Activated CD8-positive, alpha-beta memory T cell treated with anti-CD3 and anti-CD28 coated beads for 48 hours (primary cell): ENCODE measurements around the gene ATRIP.

Experiments used
- DNase-seq, 3 experiments: peaks; one replicate each; pipeline ENCODE4 v3.0.0-alpha.2; 2020; ENCODE audit warnings: low read depth in 2 of 3, low spot score in 2 of 3

The ATRIP gene

DNA sequence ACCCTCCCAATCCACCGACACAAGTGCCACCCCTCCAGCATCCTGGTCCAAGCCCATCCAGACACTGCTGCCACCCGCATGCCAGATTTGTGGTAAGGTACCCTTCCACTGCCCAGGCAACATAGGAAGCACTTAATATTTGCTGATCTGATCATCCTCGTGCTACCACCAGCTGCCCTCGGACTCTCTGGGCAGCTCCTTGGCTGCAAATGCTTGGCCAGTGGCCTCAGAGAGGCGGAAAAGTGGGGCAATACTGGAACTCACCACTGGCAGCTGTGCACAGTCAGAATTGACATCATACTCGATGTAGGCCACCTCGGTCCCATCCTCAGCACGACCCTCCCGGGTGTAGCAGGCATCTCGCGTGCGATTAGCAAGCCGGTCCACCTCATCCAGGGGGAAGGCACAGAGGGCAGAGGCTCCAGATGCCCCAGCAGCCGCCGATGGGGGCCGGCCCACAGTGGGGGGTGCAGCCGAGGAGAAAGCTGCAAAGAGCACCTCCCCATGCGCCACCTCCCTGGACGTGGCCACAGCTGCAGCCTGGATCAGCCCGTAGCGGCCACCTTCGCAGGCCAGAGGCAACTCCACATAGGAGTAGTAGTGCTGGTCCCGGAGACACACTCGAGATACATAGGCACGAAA lies 23.2 kb upstream of the ATRIP start:
- no peak for DNase-seq

DNA sequence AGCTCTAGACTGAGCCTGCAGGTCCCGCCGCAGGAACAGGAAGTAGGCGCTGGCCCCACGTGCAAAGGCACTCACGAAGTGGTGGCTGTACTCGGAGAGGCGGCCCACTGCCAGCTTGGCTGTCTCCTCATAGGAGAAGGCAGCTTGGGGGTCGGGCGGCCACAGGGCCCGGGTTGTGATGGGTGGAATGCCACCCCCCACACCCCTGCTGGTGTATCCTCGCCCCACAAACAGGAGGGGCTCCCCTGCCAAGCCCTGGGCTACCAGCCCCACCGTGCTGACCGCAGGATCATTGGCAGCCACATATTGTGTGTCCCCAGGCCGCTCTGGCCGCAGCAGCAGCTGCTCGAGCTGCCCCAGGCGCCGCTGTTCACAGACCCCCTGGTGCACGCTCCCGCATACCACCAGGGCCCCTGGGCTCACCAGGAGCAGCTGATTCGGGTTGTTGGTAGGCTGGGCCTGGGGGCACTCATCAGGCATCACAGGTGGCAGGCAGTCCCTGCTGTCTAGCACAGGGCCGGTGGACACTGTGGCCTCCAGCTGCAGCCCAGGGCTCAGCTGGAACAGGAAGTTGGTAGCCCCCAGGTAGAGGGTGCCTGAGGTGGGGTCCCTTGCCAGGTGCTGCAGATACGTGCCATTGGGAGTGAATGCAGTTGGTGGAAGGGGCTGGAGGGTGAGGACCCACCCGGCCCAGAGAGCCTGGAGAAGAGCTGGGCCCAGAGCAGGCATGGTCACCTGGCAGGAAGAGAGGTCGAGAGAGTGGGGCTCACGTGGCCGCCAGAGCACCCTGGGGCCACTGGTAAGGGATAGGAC lies 22.4 kb upstream of the ATRIP start:
- no peak for DNase-seq

DNA sequence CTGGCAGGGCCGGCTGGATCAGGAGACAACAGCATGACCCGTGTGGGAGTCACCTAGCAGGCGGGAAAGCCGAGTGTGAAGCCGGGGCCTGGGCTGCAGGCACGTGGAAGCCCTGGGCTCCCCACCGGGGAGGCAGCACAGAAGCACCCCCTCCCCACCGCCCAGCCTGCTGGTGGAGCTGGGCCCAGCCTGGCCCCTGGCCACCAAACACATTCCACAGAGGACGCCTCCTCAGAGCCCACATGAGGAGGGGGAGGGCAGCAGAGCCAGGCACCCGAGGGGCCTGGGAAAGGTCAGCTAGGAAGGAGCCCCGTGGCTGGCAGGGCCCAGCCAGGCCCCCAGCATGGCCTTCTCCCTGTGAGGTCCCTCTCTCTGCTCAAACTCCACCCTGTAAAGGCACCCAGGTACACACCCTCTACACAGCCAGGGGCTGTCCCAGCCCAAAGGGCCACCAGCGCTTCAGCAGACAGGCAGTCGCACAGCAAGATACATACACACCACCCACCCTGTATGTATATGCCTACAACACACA lies 21.2 kb upstream of the ATRIP start:
- no peak for DNase-seq

DNA sequence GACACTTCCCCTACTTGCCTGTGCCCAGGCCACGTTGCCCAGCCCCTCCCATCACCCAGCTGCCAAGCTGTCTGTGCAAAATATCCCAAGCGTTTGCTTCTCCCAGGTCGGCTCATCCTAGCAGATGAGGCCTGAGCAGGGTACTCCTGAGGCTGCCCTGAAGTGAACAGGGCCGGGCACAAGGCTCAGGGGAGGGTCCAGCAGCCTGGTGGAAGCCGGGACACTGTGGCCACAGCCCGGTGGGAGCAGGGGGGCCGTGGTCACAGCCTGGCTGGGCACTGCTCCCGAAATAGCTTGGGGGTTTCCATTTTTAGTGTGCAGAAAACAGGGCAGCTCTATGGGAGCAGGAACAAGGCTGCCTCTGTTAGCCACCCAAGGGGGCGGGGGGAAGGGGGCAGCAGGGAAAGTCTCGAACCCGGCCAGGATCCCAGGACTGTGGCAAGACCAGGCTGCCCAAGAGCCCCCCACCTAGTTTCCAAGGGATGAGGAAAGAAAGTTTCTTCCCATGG lies 20.1 kb upstream of the ATRIP start:
- no peak for DNase-seq

DNA sequence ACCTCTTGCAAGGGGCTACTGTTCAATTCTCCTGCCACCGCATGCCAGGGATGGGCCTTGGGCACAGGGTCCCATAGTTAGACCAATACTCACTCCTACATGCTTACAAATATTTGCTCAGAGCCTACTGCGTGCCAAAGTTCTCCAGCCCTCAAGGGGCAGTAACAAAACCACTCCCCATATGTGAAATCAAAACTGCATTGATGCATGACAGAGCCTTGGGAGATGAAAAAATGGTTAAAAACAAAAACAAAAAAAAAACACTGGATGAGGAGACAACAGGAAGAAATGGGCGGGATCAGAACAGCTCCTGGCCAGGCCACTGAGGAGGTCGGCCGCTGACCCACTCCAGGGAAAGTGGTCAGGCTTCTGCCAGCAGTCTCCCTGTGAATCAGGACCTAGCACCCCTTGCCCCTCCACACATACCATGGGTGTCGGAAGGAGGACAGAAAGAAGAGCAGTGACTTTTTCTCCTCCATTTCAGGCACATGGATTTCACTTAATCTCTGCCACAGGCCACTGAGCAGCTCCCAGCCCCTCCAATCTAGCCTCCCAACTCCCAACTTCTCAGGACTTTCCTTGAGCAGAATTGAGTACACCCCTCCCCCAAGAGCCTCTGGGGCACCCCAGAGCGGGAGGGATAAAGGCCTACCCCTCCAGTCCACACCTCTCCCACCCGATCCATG lies 19.4 kb upstream of the ATRIP start:
- DNase-seq: no peak

DNA sequence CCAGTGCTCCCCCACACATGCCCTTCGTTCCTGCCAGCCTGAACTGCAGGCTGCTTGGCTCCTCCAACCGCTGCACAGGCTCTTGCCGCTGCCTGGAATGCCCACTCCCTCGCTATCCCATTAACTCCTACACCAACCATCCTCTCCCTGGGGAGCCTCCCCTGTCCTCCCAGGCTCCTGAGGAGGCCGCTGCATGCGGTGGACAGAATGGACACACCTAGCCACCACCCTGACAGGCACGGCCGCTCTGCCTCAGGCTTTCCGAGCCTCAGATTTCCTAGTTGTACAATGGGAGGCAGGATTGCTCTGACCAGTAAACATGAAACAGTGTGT lies 18.9 kb upstream of the ATRIP start:
- no peak for DNase-seq

DNA sequence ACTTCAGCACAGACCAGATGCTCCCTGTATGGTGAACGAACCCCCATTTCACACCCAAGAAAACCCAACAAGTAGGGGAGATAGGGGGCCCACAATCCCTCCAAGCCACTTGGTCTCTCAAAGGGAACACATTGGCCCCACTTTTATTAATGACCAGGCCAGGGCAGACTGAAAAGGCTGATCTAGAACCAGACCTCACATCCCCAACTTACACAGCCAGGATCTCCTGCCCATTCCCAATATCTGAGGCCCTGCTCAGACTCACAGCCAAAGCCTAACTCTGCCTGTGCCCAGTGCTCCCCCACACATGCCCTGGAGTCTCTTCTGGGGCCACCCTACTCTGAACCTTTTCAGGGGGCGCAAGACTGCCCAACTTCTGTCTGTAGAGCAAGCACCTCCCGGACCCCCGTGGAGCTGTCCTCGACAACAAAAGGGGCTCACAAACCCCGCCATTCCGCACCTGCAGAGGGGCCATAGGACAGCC lies 18.4 kb upstream of the ATRIP start:
- no peak for DNase-seq

DNA sequence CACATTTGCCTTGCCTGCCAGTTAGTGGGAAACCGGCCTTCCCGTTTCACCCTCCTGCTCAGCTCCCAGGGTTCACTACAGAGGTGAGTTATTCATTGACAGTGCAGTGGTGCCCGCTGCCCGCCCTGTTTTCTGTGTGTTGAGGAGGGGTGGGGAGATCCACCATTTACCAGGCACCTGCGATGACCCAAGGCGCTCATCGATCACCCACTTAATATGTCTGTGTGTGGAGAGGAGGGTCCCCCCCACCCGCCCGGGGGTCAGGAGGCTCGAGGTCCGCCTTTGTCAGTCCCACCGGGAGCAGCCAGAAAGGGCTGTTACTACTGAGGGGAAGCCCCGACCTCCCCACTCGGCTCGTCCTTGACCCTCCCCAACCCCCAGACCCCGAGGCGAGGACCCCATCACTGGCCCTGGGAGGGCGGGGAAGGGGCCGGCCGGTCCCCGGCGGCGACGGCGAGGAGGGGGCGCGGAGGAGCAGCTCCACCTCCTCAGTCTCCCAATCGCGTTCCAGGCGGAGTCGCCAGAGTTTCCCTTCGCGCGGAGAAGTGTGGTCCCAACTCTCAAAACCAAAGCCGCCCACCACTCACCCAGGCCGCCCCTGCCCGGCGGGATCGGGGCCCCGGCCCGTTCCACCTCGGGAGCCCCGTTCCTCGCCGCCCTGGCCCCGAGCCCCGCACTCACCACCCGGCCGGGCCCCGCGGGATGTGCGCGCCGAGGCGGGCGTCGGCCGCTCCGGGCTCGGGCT lies 17.8 kb upstream of the ATRIP start:
- DNase-seq: no peak

DNA sequence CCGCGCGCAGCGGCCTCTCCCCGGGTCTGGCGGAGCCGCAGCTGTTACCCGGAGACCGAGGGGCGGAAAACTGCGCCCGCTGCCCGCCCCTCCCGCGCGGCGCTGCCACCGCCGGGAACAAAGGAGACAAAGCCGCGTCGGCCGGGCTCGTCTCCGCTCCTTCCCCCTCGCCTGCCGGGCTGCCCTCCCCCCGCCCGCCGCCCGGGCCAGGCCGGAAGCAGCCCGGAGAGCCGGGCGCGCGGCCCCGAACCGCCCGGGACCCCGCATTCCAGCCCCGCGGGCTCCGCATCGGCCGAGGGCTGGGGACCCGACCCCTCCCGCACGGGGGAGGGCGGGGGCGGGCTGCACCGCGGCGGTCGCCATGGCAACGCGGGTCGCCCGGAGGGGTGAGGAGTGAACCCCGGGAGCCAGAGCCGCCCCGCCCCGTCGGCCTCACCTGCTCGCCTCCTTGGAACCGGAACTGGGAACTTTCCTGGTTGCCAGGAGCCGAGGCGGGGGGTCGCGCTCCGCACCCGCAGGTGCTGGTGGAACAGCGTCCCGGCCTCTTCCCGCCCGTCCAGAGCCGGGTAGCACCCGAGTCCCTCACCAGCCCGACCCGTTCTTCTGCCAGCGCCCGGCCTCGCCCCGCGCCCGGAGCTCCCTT lies 17.1 kb upstream of the ATRIP start:
- peak in 2 of 3 experiments; percentile 11 to 37 for DNase-seq

DNA sequence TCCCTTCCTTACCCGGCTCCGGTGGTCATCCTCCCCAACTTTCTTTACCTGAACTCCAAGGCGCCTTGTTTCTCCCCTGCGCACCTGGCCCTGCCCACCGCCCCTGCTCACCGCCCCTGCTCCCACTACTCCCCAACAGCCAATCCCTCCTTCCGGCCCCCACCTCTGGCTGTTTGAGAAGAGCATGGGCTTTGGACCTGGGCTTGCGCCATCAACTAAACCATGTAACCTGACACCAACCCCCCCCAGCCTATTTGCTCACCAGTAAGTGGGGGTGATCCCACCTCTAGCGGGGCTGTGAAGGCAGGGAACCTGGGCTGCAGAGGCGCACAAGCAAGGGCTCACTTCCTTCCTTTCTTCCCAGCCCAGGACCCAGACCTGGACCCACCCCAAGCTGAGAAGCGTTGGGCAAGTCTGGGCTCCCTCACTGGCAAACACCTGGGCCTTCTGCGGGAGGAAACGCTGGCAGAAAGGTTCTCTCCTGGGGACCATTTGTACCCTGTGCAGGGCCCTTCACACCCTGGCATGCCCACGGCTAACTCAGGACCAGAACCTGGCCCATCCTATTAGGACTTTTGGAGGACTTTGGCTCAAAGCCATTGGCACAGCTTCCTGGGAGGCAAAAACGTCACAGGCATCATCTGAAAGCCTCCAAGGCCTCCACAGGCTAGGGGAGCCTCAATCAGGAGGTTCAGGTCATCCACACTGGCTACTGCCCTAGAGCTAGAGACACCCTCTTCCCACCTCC lies 16.4 kb upstream of the ATRIP start, which contains the start of gene PLXNB1:
PLXNB1 (minus strand) TSS at position 127 of the 748 bp plus-strand sequence. CDS start 5,475 bp downstream, outside the sequence.
- no peak for DNase-seq

DNA sequence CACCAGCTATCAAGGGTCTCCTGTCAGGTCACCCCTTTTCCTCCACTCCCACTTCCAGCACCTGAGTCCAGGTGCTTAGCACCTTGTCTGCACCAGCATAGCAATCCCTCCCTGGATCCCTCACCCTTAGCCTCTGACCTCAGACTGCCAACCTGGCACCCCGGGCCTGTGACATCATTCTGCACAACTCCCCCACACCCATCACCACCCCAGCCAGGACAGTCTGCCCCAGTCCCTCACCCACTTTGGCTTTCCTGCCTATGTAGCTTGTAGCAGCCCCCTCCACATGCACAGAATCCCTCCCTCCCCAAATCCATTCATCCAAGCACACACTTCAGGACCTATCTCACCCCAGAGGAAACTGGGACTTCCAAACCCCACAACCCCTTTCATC lies 15.8 kb upstream of the ATRIP start:
- DNase-seq: no peak

DNA sequence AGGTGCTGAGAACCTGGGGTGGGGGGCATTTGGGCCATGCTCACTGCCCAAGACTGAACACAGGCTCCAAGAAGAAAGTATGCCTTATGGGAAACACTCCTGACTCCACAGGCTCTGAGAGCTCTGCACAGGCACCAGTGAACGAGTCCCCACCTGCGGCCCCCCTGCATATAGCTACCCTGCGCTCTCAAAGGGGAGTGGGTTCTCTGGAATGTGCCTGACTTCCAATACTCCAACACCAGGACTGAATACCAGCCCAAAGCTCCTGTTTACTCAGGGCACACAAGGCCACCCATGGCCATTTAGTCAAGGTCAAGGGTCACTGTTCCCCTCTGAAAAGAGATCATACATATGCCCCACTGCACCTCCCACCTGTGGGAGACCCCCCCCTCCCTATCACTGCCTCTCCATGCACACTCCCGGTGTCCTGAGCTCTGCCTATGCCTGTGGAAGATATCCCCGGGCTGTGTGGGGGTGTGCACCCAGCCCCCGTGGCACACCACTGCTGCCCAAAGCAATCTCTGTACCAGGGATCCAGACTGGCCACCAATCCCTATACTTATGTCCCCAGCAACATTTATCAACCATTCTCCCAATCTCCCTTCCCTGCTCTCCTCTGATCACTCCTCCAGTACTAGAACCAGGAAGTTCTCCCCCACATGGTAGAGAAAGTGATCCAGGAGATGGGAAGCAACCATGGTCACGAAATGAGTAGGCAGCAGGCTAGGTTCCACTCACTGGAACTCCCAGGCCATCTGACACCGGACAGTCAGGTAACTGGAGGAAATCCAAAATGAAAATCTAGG lies 15.1 kb upstream of the ATRIP start:
- no peak for DNase-seq

DNA sequence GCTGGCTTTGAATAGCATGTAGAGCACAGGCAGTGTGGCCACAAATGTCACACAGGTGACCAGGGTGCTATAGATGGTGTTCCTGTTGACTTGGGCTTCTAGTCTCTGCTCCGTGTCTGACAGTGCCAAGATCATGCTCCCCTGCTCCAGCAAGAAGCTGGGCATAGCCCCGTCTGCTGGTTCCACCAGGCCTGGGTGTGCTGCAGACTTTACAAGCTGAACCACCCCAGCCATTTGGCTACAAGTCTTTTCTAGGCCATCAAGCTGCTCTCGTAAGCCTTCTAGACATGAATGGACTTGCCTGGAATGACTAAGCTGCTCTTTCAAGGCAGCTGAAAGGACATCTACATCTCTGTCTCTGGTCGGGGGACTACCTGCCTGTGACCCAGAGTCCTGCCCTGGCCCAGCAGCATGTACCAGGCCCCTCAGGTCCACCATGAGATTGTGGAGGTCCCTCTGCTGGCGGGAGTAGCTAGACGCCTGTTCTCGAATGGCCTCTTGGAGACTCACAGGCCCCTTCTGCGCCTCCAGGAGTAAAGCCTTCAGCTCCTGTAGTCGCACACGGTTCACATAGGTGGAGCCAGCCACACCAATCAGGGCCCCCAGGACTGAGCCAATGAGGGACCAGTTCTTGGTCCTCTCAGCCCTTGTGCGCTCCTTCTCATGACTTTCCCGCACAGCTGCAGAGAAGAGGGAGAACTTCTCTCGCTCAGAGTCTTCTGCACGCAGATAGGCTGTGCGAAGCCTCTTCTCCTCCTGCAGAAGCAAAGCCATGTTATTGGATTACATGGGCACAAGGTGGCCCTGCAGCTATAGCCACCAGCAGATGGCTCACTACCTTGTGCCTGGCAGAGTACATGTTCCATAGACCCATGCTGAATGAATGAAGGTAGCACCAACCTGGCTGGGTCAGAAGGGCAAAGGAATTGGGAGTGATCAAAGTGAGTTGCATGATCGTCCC lies 13.8 kb upstream of the ATRIP start:
- no peak for DNase-seq

DNA sequence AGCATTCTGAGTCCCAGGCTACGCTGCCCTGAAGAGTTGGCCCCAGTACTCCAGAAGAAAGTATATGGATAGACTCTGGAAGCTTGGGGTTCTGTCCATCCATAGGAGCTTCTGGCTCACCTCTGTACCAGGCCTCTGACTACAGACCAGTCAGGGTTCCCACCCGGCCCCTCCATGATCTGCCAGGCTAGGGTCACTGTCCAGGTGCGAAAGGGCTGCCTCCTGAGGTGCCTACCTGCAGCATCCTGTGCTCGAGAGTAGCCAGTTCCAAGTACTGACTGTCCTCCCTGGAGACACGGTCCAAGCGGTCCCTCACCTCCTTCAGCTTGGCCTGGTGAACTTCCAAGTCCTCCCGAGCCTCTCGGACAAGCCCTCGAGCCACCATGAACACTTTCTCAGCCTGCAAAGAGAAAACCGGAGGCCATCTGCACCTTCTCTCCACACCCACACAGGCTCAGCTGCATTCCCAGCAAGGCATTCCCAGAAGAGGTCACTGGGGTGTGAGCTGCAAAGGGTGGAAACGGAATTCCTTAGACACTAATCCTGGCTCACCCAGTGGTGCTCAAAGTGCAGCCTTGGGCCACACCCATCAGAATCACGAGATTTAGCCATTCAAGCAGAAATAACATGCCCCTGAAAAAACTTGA lies 12.9 kb upstream of the ATRIP start:
- no peak for DNase-seq

DNA sequence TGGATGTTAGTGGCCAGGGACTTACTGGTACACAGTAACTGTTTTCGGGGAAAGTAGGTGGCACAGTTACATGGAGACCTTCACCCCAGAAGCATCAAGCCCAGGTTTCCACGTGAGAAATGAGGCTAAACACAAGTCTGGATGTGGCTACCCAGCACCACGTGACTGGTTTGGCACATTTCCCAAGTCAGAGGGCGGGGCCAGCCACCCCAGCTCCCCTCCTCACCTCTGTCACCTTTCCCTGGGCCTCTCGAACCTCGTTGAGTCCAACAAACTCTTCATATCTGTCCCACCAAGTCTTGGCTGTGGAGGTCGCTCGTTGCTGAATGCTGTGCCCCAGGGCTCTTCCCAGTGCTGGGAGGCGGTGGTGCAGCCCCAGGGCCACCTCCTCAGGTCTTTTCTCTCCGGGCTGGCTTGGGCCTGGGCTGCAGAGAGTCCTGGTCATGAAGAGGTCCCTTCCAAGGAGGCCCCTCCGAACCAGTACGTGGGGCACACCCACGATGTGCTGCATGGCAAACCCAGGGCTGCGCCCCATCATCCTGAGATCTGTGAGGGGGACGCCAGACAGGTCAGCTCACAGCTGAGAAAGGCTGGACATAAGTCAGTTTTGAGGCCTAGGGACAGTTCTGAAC lies 11.8 kb upstream of the ATRIP start:
- DNase-seq: no peak

DNA sequence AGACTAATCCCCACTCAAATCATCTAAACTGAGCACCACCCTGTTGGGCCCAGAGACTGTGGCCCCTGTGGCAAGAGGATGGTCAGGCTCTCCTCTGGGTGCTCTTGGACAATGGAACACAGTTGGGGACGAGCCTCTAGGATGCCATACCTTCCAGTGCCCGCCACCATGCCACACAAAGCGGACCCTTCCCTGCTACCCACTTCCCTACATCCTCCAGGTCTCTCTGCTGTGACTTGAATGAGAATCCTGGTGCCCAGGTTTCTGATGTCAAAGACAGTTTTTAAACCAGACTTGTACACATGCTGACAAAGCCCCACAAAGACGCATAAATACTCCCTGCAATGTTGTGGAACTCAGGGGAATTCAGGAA lies 11.3 kb upstream of the ATRIP start:
- no peak for DNase-seq
